Gastrocnemius medialis (tissue), 4 donors: ENCODE measurements around the gene KMO. TPM values are rescaled to one million over a fixed set of nuclear protein-coding genes. Genes with fewer than 3 reads are reported as not detected.

Experiments used
- ATAC-seq, 2 donors: fragments of 150-250 bp; one replicate each; pipeline ENCODE4 v1.9.1; 2016
- DNase-seq, 2 donors: peaks; one replicate each; pipeline ENCODE4 v3.0.0-alpha.2; 2019
- H3K27ac ChIP-seq, 4 donors: fragments of 200-600 bp; sonication (generic); 1 replicate in 1 of 4; 2 replicates in 3 of 4; pipeline ENCODE4 v1.5.1; 2016 to 2018; ENCODE audit warnings: mild to moderate bottlenecking in 2 of 4, moderate library complexity in 1 of 4
- H3K27me3 ChIP-seq, 3 donors: fragments of 200-600 bp; sonication (generic) in 2 of 3; 1 replicate in 1 of 3; 2 replicates in 2 of 3; pipeline versions ENCODE4 v1.5.1 to v1.6.0; 2016 to 2019; ENCODE audit warnings: mild to moderate bottlenecking in 1 of 3, moderate library complexity in 1 of 3
- H3K36me3 ChIP-seq, 2 donors: fragments of 200-600 bp; sonication (generic) in 1 of 2; one replicate each; pipeline ENCODE4 v1.5.1; 2017 to 2018
- H3K4me1 ChIP-seq, 2 donors: fragments of 200-600 bp; sonication (generic) in 1 of 2; one replicate each; pipeline ENCODE4 v1.5.1; 2016 to 2017; ENCODE audit warnings: mild to moderate bottlenecking in 2 of 2
- H3K4me3 ChIP-seq, 4 donors: fragments of 200-600 bp; sonication (generic) in 3 of 4; 1 replicate in 1 of 4; 2 replicates in 3 of 4; pipeline ENCODE4 v1.5.1; 2016 to 2019; ENCODE audit warnings: mild to moderate bottlenecking in 2 of 4
- H3K9me3 ChIP-seq, 3 donors: fragments of 200-600 bp; sonication (generic) in 2 of 3; 1 replicate in 1 of 3; 2 replicates in 2 of 3; pipeline ENCODE4 v1.5.1; 2016 to 2019
- POLR2A ChIP-seq, 2 donors: fragments of 450-650 bp; IDR thresholded peaks; one replicate each; pipeline ENCODE4 v1.6.1; 2017; ENCODE audit warnings: antibody characterized with exemption in 2 of 2, mild to moderate bottlenecking in 2 of 2, moderate library complexity in 2 of 2
- in situ Hi-C, 4 donors: fragments of 200-750 bp; cut with MboI; loops; one replicate each; pipeline versions ENCODE4 v1.15.0 to v1.8.0; 2017; ENCODE audit warnings: low sequenced_read_pairs in 4 of 4
- intact Hi-C: fragments of 100-400 bp; cut with DNase I; formaldehyde crosslinking; loops from one replicate; pipeline ENCODE4 v1.15.1; 2023; ENCODE audit warnings: low total_unique reads
- total RNA-seq, 4 donors: library from RNA; depleted of rRNA; stranded (reverse); fragments of >200 nt; gene quantifications; one replicate each; pipeline versions ENCODE4 v1.1.0 to v1.2.3, GENCODE V29; 2016
- TF ChIP-seq, protein P1 (sequence below), 5 experiments: fragments of 450-650 bp in 3 of 5; fragments of 200-600 bp in 2 of 5; sonication (generic) in 2 of 5; IDR thresholded peaks in 4 of 5; conservative IDR thresholded peaks in 1 of 5; 1 replicate in 4 of 5; 2 replicates in 1 of 5; pipeline ENCODE4 v1.5.1; 2016 to 2019; ENCODE audit warnings: antibody characterized with exemption in 5 of 5, mild to moderate bottlenecking in 3 of 5, moderate library complexity in 3 of 5

Gene KMO
- total RNA-seq, 4 donors from 2014 or later = 0.16 TPM; not detected in 3

DNA sequence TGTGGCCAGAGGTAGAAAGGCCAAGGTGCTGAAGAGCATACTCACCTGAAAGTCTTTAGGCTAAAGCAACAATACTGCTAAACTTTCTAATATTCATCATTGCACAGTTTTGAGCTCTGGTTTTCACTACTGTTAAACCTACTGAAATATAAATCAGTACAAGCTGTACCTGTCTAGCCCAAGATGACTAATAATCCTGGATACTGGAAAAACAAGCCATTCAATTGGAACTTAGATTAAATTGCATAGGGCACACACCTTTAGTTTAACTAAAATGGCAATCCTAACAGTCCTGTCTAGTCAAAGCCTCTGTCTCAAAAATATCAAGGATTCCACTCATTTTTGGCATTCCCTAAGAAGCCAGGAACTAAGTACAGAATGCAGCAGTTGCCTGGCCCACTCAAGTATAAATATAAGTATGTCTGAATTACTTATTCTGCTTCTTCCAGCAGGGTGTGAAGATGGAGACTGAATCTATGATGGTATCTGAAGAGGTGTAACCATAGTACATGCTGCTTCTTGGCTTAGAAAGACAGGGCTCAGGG is 104.9 kb downstream of the KMO start:
- no peaks in the 10 kb centered on the region for H3K9me3 ChIP-seq
- in situ Hi-C loops = loop anchor here in 3 of 4 donors (10.0 to 25.0 kb wide), 2 partner anchors 112 to 200 kb away; partner anchors contain the start of gene EXO1 (in 2 of the 3)
- ATAC-seq (no peak), DNase-seq (no peak)
- H3K27ac ChIP-seq = no peak overlapping the region
- TF ChIP-seq, protein P1, sequence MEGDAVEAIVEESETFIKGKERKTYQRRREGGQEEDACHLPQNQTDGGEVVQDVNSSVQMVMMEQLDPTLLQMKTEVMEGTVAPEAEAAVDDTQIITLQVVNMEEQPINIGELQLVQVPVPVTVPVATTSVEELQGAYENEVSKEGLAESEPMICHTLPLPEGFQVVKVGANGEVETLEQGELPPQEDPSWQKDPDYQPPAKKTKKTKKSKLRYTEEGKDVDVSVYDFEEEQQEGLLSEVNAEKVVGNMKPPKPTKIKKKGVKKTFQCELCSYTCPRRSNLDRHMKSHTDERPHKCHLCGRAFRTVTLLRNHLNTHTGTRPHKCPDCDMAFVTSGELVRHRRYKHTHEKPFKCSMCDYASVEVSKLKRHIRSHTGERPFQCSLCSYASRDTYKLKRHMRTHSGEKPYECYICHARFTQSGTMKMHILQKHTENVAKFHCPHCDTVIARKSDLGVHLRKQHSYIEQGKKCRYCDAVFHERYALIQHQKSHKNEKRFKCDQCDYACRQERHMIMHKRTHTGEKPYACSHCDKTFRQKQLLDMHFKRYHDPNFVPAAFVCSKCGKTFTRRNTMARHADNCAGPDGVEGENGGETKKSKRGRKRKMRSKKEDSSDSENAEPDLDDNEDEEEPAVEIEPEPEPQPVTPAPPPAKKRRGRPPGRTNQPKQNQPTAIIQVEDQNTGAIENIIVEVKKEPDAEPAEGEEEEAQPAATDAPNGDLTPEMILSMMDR (IDR thresholded peaks at IDR 0.05 in 4 of 5, conservative IDR thresholded peaks at IDR 0.05 in 1 of 5) = no peak
- TF ChIP-seq POLR2A (IDR thresholded peaks at IDR 0.05) = no peak
- H3K4me3 ChIP-seq = no peak overlapping the region
- no peaks in the 10 kb centered on the region for H3K36me3 ChIP-seq
- H3K4me1 ChIP-seq = peaks cover 11 to 23% of the 10 kb centered on the region in 2 donors
- intact Hi-C loops = no loop called here
- no peaks in the 10 kb centered on the region for H3K27me3 ChIP-seq

DNA sequence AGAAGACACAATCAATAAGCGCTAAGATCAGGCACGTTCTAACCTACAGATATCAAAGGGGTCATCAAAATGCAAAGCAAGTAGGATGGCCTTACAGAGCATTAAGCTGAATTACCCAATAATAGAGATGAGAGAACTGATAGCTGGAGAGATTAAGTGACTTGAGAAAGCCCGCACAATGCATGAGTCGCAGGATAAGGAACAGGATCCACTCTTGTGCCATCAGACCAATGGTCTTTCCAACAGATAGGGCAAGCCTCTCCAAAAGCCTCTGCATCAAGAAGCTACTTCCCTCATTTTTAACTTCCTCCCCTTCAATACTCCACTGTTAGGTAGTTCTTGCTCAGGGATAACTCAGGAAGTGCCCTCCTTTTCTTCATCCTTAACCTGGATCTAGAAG is 105.4 kb downstream of the KMO start:
- H3K4me1 ChIP-seq = peaks cover 11 to 23% of the 10 kb centered on the region in 2 donors
- in situ Hi-C loops = loop anchor here in 3 of 4 donors (10.0 to 25.0 kb wide), 2 partner anchors 113 to 200 kb away; partner anchors contain the start of gene EXO1 (in 2 of the 3)
- H3K27ac ChIP-seq = no peak overlapping the region
- no peaks in the 10 kb centered on the region for H3K27me3 ChIP-seq
- H3K36me3 ChIP-seq = no peaks in the 10 kb centered on the region
- intact Hi-C loops = no loop called here
- TF ChIP-seq, protein P1 (IDR thresholded peaks at IDR 0.05 in 4 of 5, conservative IDR thresholded peaks at IDR 0.05 in 1 of 5) = no peak
- no peak for TF ChIP-seq POLR2A (IDR thresholded peaks at IDR 0.05)
- H3K9me3 ChIP-seq = no peaks in the 10 kb centered on the region
- DNase-seq = no peak
- no peak for ATAC-seq
- no peak overlapping the region for H3K4me3 ChIP-seq

DNA sequence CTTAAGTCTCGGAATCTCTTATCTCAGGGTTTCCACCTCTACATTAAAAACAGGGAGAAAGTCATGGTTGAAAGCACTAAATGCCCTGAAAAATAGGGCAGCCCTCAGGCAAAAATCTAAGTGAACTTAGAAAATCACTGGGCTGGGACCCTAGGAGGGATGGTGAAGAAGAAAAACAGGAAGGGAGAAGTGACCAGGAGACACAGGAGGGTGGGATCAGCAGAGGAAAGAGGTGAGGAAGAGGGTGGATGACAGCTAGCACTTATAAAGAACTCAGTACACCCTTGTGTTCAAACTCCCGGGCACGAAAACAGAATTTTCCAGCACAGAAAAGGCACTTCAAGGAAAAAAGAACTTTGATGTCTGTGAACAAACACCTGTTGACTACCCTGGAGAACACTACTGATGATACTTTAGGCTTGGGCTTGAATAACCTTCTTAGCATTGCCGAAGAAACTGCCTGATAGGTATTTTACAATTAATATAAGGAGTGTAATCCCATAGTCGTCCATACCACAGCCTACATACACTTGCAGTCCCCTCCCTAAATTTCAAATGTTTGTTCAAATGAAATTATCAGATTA is 106.0 kb downstream of the KMO start:
- DNase-seq = no peak
- no peak for ATAC-seq
- H3K27me3 ChIP-seq = no peaks in the 10 kb centered on the region
- TF ChIP-seq POLR2A (IDR thresholded peaks at IDR 0.05) = no peak
- TF ChIP-seq, protein P1 (IDR thresholded peaks at IDR 0.05 in 4 of 5, conservative IDR thresholded peaks at IDR 0.05 in 1 of 5) = no peak
- H3K4me3 ChIP-seq = no peak overlapping the region
- H3K36me3 ChIP-seq = no peaks in the 10 kb centered on the region
- in situ Hi-C loops = loop anchor here in 3 of 4 donors (10.0 to 25.0 kb wide), 2 partner anchors 113 to 199 kb away; partner anchors contain the start of gene EXO1 (in 2 of the 3)
- H3K4me1 ChIP-seq = peaks cover 11 to 23% of the 10 kb centered on the region in 2 donors
- no peaks in the 10 kb centered on the region for H3K9me3 ChIP-seq
- no peak overlapping the region for H3K27ac ChIP-seq
- intact Hi-C loops = no loop called here

DNA sequence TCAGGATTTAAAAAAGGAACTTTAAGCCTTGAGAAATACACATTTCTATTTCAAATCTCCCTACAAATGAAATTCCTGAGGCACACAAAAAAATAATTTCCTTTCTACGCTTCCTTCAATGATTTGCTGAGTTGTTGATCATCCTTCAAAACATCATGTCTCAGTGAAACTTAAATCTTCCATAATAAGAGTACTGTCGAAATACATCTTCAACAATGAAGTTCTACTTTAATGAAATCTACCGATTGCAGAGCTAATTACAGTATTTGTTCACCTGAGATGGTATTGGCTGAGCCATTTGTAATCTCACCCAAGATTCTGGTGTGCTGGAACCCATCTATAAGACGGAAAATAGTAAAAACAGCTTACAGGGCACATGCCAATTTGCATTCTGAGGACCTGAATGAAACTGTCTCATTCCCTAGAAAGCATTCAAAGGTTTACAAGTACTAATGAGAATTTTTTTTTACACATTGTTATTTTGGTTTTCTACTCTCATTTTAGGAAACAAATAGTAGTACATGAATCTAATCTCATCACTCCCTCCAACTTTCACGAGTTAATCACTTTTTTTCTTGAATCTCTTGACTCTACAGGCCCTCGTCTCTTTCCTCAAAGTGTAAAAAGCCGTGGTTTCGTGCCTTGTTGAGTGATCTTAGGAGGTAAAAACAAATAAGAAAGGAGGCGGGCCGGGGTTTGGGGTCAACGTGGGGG is 106.9 kb downstream of the KMO start:
- in situ Hi-C loops (loop anchor here in 3 of 4 donors (10.0 to 25.0 kb wide), 2 partner anchors 114 to 198 kb away; partner anchors contain the start of gene EXO1 (in 2 of the 3)), intact Hi-C loops (no loop called here)
- Histone ChIP-seq H3K27me3 (no peaks in the 10 kb centered on the region), H3K27ac (peak overlapping the region in 3 of 4 donors; percentile 72 to 88 (median 81)), H3K36me3 (no peaks in the 10 kb centered on the region), H3K4me1 (peaks cover 11 to 23% of the 10 kb centered on the region in 2 donors), H3K4me3 (peak overlapping the region; percentile 83 to 91 (median 84)), H3K9me3 (no peaks in the 10 kb centered on the region)
- ATAC-seq (no peak), DNase-seq (no peak)
- TF ChIP-seq POLR2A (IDR thresholded peaks at IDR 0.05) = no peak
- TF ChIP-seq, protein P1 (IDR thresholded peaks at IDR 0.05 in 4 of 5, conservative IDR thresholded peaks at IDR 0.05 in 1 of 5) = no peak
